ENCODE measurements around the gene NACA2. TPM values are rescaled to one million over a fixed set of nuclear protein-coding genes. Genes with fewer than 3 reads are reported as not detected.
"Not testable (repeated sequence)": the region's sequence is repeated elsewhere in the genome, so short reads cannot be mapped to it uniquely, and the experiment has no call there.

NACA2 gene
- not detected in 2 replicates for total RNA-seq (2014; rRNA removed; shearing (Covaris generic))

GRCh38 chr17:61591018-61591417 is at the start of gene NACA2:
Gene NACA2 (minus strand): TSS chr17:61591219. CDS start chr17:61591180, 39 bp downstream.
- Histone ChIP-seq H3K27ac (no peak within 1 kb of the TSS), H3K4me1 (no peaks in the 10 kb centered on the region), H3K9me3 (replicated peaks) (no peaks in the 10 kb centered on the region), H3K36me3 (no peaks in the 10 kb centered on the region), H3K27me3 (no peaks in the 10 kb centered on the region; the same call in 1 of the 2 replicates), H3K4me3 (no peak within 1 kb of the TSS)
- DNase-seq, result no peak

GRCh38 chr17:61639818-61640217 is 48.8 kb upstream of the NACA2 start:
- Histone ChIP-seq H3K4me1 (no peaks in the 10 kb centered on the region), H3K36me3 (no peaks in the 10 kb centered on the region), H3K27ac (no peak overlapping the region), H3K4me3 (no peak overlapping the region), H3K27me3 (no peaks in the 10 kb centered on the region), H3K9me3 (replicated peaks) (no peaks in the 10 kb centered on the region)
- no peak for DNase-seq

GRCh38 chr17:61638087-61638486 is 47.1 kb upstream of the NACA2 start:
- Histone ChIP-seq H3K4me3 (no peak overlapping the region), H3K4me1 (no peaks in the 10 kb centered on the region), H3K9me3 (replicated peaks) (no peaks in the 10 kb centered on the region), H3K36me3 (no peaks in the 10 kb centered on the region), H3K27ac (no peak overlapping the region), H3K27me3 (no peaks in the 10 kb centered on the region)
- no peak for DNase-seq

GRCh38 chr17:61635913-61636432 is 45.0 kb upstream of the NACA2 start:
- H3K36me3 ChIP-seq, result no peaks in the 10 kb centered on the region
- no peaks in the 10 kb centered on the region for H3K9me3 ChIP-seq (replicated peaks)
- H3K4me3 ChIP-seq, result no peak overlapping the region
- H3K4me1 ChIP-seq, result no peaks in the 10 kb centered on the region
- H3K27me3 ChIP-seq, result no peaks in the 10 kb centered on the region
- DNase-seq, result peak; percentile 54 to 85
- H3K27ac ChIP-seq, result no peak overlapping the region

GRCh38 chr17:61634942-61635538 is 44.0 kb upstream of the NACA2 start:
- no peak overlapping the region for H3K27ac ChIP-seq
- no peaks in the 10 kb centered on the region for H3K27me3 ChIP-seq
- H3K36me3 ChIP-seq, result no peaks in the 10 kb centered on the region
- no peak for DNase-seq
- H3K9me3 ChIP-seq (replicated peaks), result no peaks in the 10 kb centered on the region
- H3K4me1 ChIP-seq, result no peaks in the 10 kb centered on the region
- H3K4me3 ChIP-seq, result no peak overlapping the region

GRCh38 chr17:61634011-61634539 is 43.1 kb upstream of the NACA2 start:
- Histone ChIP-seq H3K9me3 (replicated peaks) (no peaks in the 10 kb centered on the region), H3K4me1 (no peaks in the 10 kb centered on the region), H3K27me3 (no peaks in the 10 kb centered on the region), H3K36me3 (no peaks in the 10 kb centered on the region), H3K4me3 (no peak overlapping the region), H3K27ac (no peak overlapping the region)
- no peak for DNase-seq

- Histone ChIP-seq H3K4me1 (no peaks in the 10 kb centered on the region), H3K36me3 (no peaks in the 10 kb centered on the region), H3K27me3 (no peaks in the 10 kb centered on the region), H3K4me3 (no peak overlapping the region), H3K9me3 (replicated peaks) (no peaks in the 10 kb centered on the region), H3K27ac (no peak overlapping the region)
- no peak for DNase-seq
These were observed 41.8 kb upstream of the NACA2 start for GRCh38 chr17:61632826-61633225.

- no peak for DNase-seq
- Histone ChIP-seq H3K9me3 (replicated peaks) (no peaks in the 10 kb centered on the region), H3K4me3 (no peak overlapping the region), H3K36me3 (no peaks in the 10 kb centered on the region), H3K27ac (no peak overlapping the region), H3K4me1 (no peaks in the 10 kb centered on the region), H3K27me3 (no peaks in the 10 kb centered on the region)
These were observed 40.8 kb upstream of the NACA2 start for GRCh38 chr17:61631800-61632199.

- not testable (repeated sequence) for DNase-seq; H3K4me3 ChIP-seq; H3K27ac ChIP-seq; H3K27me3 ChIP-seq; H3K9me3 ChIP-seq (replicated peaks); H3K36me3 ChIP-seq; H3K4me1 ChIP-seq
These were observed 37.1 kb upstream of the NACA2 start for GRCh38 chr17:61628158-61628557.

- Histone ChIP-seq H3K27ac (no peak overlapping the region), H3K4me1 (no peaks in the 10 kb centered on the region), H3K27me3 (no peaks in the 10 kb centered on the region), H3K36me3 (no peaks in the 10 kb centered on the region), H3K9me3 (replicated peaks) (no peaks in the 10 kb centered on the region), H3K4me3 (no peak overlapping the region)
- peak in 1 of 2 experiments; percentile 10 for DNase-seq
These were observed 36.6 kb upstream of the NACA2 start for GRCh38 chr17:61627658-61628057.

GRCh38 chr17:61627125-61627524 is 36.1 kb upstream of the NACA2 start:
- DNase-seq, result no peak
- no peaks in the 10 kb centered on the region for H3K36me3 ChIP-seq
- no peaks in the 10 kb centered on the region for H3K9me3 ChIP-seq (replicated peaks)
- H3K27me3 ChIP-seq, result no peaks in the 10 kb centered on the region
- H3K27ac ChIP-seq, result no peak overlapping the region
- H3K4me1 ChIP-seq, result no peaks in the 10 kb centered on the region
- no peak overlapping the region for H3K4me3 ChIP-seq

- DNase-seq, result no peak
- H3K27ac ChIP-seq, result no peak overlapping the region
- no peaks in the 10 kb centered on the region; the same call in 1 of the 2 replicates for H3K9me3 ChIP-seq (replicated peaks)
- H3K27me3 ChIP-seq, result no peaks in the 10 kb centered on the region
- no peaks in the 10 kb centered on the region for H3K36me3 ChIP-seq
- H3K4me3 ChIP-seq, result no peak overlapping the region
- no peaks in the 10 kb centered on the region for H3K4me1 ChIP-seq
These were observed 34.5 kb upstream of the NACA2 start for GRCh38 chr17:61625564-61625963.

GRCh38 chr17:61624951-61625350 is 33.9 kb upstream of the NACA2 start:
- H3K27me3 ChIP-seq, result no peaks in the 10 kb centered on the region
- H3K36me3 ChIP-seq, result no peaks in the 10 kb centered on the region

GRCh38 chr17:61621317-61621716 is 30.3 kb upstream of the NACA2 start:
- Histone ChIP-seq H3K4me1 (no peaks in the 10 kb centered on the region), H3K27ac (no peak overlapping the region), H3K4me3 (no peak overlapping the region), H3K27me3 (no peaks in the 10 kb centered on the region), H3K9me3 (replicated peaks) (peaks cover 13% of the 10 kb centered on the region), H3K36me3 (no peaks in the 10 kb centered on the region)
- DNase-seq, result no peak

More at GRCh38 chr17:61624951-61625350, 33.9 kb upstream of the NACA2 start:
- Histone ChIP-seq H3K9me3 (replicated peaks) (peaks cover under 1% of the 10 kb centered on the region), H3K4me1 (no peaks in the 10 kb centered on the region), H3K27ac (no peak overlapping the region), H3K4me3 (no peak overlapping the region)
- DNase-seq, result no peak

- Histone ChIP-seq H3K4me3 (no peak overlapping the region), H3K9me3 (replicated peaks) (peaks cover 13% of the 10 kb centered on the region), H3K27ac (no peak overlapping the region), H3K4me1 (no peaks in the 10 kb centered on the region), H3K27me3 (no peaks in the 10 kb centered on the region), H3K36me3 (no peaks in the 10 kb centered on the region)
- no peak for DNase-seq
These were observed 28.9 kb upstream of the NACA2 start for GRCh38 chr17:61619953-61620352.

GRCh38 chr17:61619493-61619892 is 28.5 kb upstream of the NACA2 start:
- H3K4me3 ChIP-seq, result no peak overlapping the region
- H3K27ac ChIP-seq, result no peak overlapping the region
- DNase-seq, result peak in 1 of 2 experiments; percentile 13
- no peaks in the 10 kb centered on the region for H3K36me3 ChIP-seq
- no peaks in the 10 kb centered on the region for H3K4me1 ChIP-seq
- H3K9me3 ChIP-seq (replicated peaks), result peaks cover 13% of the 10 kb centered on the region
- no peaks in the 10 kb centered on the region for H3K27me3 ChIP-seq

Measured in SJCRH30 (cell line).